Bronchial epithelial cell (primary cell): ENCODE measurements around the gene SEMA3F. TPM values are rescaled to one million over a fixed set of nuclear protein-coding genes. Genes with fewer than 3 reads are reported as not detected.

ENCODE experiments used
- DNase-seq: peaks from one replicate; pipeline ENCODE4 v3.0.0-alpha.2; 2010; ENCODE audit warnings: low read depth
- FAIRE-seq: peaks from 2 replicates; lab custom pipeline; 2011; peaks lifted over from hg19 to GRCh38; lab: Jason Lieb, UNC
- H3K27me3 ChIP-seq: 2 replicates; pipeline ENCODE4 v1.5.1; 2011; ENCODE audit warnings: low read length; ENCODE audit not compliant: control insufficient read depth, insufficient read depth
- H3K36me3 ChIP-seq: 2 replicates; pipeline ENCODE4 v1.5.1; 2011; ENCODE audit warnings: low read length; ENCODE audit not compliant: control insufficient read depth, insufficient read depth
- H3K4me3 ChIP-seq: 2 replicates; pipeline ENCODE4 v1.5.1; 2011; ENCODE audit warnings: mild to moderate bottlenecking, low read depth, low read length, control low read depth
- CTCF ChIP-seq: IDR thresholded peaks from 2 replicates; pipeline ENCODE4 v1.5.1; 2011; ENCODE audit warnings: mild to moderate bottlenecking, moderate library complexity, low read length, control low read depth, inconsistent platforms; ENCODE audit not compliant: insufficient read depth, severe bottlenecking
- total RNA-seq: library from RNA; depleted of rRNA; stranded (reverse); fragments of >200 nt; gene quantifications from 2 replicates; pipeline ENCODE4 v1.2.1, GENCODE V29; 2014

The SEMA3F gene
- total RNA-seq, 1 donor from 2014 or later, result 35.5 TPM

GRCh38 chr3:50172626-50173220 lies 17.6 kb downstream of the SEMA3F start:
- DNase-seq, result no peak
- no peak overlapping the region for H3K4me3 ChIP-seq
- FAIRE-seq, result no peak
- peaks cover 77% of the 10 kb centered on the region for H3K36me3 ChIP-seq
- no peak for TF ChIP-seq CTCF
- no peaks in the 10 kb centered on the region for H3K27me3 ChIP-seq

- DNase-seq, result no peak
- FAIRE-seq, result no peak
- H3K4me3 ChIP-seq, result no peak overlapping the region
- no peaks in the 10 kb centered on the region for H3K27me3 ChIP-seq
- peaks cover 70% of the 10 kb centered on the region for H3K36me3 ChIP-seq
- TF ChIP-seq CTCF, result no peak
These were observed 18.8 kb downstream of the SEMA3F start for GRCh38 chr3:50173685-50174516.

GRCh38 chr3:50174517-50174895 lies 19.4 kb downstream of the SEMA3F start:
- Histone ChIP-seq H3K36me3 (peaks cover 66% of the 10 kb centered on the region), H3K27me3 (no peaks in the 10 kb centered on the region), H3K4me3 (no peak overlapping the region)
- DNase-seq (no peak), FAIRE-seq (no peak)
- TF ChIP-seq CTCF, result no peak

- peaks cover 64% of the 10 kb centered on the region for H3K36me3 ChIP-seq
- DNase-seq (no peak), FAIRE-seq (no peak)
- no peak overlapping the region for H3K4me3 ChIP-seq
- no peak for TF ChIP-seq CTCF
- no peaks in the 10 kb centered on the region for H3K27me3 ChIP-seq
These were observed 19.9 kb downstream of the SEMA3F start for GRCh38 chr3:50174947-50175524.

GRCh38 chr3:50177346-50177745 lies 22.2 kb downstream of the SEMA3F start:
- no peak for TF ChIP-seq CTCF
- DNase-seq (no peak), FAIRE-seq (no peak)
- Histone ChIP-seq H3K36me3 (peaks cover 56% of the 10 kb centered on the region), H3K27me3 (no peaks in the 10 kb centered on the region), H3K4me3 (no peak overlapping the region)
